GM12865 (cell line): Measurements from ENCODE around the gene SPATA13.
"Not testable (repeated sequence)": the region's sequence is repeated elsewhere in the genome, so short reads cannot be mapped to it uniquely, and the experiment has no call there.

ENCODE experiments used
- DNase-seq: peaks from one replicate; pipeline ENCODE4 v3.0.0; 2010; ENCODE audit warnings: low read depth
- H3K4me3 ChIP-seq: 2 replicates; pipeline ENCODE4 v1.5.1; 2011; ENCODE audit warnings: mild to moderate bottlenecking, low read depth, low read length, control low read depth
- TF ChIP-seq, protein P1 (sequence below): IDR thresholded peaks from 2 replicates; pipeline ENCODE4 v1.5.1; 2011; ENCODE audit warnings: low read length, control low read depth, low read depth, inconsistent platforms; ENCODE audit not compliant: insufficient read depth; ENCODE audit errors: missing control alignments

Gene SPATA13

DNA sequence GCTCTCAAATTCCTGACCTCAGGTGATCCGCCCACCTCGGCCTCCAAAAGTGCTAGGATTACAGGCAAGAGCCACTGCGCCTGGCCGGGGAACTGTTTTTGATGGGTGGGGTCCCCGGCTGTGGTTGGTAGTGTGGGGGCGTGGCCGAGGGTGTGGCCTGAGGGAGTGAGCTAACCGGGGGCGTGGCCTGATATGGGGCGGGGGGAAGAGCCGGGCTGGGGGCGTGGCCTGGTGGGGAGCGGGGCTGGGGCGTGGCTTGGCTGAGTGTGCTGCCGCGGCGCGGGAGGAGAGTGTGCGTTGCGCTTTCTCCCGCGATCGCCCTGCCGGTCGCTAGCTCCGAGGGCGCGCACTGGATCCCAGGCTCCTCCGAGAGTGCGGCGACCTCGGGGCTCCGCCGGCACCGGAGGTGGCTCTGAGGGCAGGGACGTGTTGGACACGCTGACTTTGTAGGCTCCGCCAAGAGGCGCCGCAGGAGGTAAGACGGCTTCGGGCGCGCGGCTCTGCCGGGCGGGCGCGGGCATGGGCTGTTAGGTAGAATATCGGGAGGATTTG, at the start of gene SPATA13:
Gene SPATA13, plus strand, starts transcription at position 263 of the 552 bp plus-strand sequence. CDS start 62,210 bp downstream, outside the sequence.
- TF ChIP-seq, protein P1, sequence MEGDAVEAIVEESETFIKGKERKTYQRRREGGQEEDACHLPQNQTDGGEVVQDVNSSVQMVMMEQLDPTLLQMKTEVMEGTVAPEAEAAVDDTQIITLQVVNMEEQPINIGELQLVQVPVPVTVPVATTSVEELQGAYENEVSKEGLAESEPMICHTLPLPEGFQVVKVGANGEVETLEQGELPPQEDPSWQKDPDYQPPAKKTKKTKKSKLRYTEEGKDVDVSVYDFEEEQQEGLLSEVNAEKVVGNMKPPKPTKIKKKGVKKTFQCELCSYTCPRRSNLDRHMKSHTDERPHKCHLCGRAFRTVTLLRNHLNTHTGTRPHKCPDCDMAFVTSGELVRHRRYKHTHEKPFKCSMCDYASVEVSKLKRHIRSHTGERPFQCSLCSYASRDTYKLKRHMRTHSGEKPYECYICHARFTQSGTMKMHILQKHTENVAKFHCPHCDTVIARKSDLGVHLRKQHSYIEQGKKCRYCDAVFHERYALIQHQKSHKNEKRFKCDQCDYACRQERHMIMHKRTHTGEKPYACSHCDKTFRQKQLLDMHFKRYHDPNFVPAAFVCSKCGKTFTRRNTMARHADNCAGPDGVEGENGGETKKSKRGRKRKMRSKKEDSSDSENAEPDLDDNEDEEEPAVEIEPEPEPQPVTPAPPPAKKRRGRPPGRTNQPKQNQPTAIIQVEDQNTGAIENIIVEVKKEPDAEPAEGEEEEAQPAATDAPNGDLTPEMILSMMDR, result no peak
- peak within 1 kb of the TSS; percentile 76 for H3K4me3 ChIP-seq
- DNase-seq, result peak; percentile 93

DNA sequence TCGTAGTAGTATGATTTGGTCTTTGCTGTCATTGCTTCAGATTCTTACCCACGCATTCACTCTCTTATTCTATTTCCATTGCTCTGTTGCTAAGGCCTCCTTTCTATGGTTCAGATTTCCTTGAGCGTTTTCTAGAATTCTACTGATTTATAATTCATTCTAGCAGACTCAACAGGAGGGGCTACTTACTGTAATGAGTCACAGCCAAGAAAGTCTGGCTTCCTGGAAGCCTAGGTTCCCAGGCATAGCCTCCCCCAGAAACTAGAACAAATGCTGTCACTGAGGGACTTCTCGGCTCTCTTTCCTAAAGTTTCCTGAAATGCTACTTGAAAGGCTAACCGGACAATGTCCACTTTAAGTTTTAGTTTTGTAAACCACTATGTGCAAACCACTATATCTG, 47.7 kb upstream of the SPATA13 start:
- TF ChIP-seq, protein P1, result no peak
- no peak for DNase-seq
- no peak overlapping the region for H3K4me3 ChIP-seq

DNA sequence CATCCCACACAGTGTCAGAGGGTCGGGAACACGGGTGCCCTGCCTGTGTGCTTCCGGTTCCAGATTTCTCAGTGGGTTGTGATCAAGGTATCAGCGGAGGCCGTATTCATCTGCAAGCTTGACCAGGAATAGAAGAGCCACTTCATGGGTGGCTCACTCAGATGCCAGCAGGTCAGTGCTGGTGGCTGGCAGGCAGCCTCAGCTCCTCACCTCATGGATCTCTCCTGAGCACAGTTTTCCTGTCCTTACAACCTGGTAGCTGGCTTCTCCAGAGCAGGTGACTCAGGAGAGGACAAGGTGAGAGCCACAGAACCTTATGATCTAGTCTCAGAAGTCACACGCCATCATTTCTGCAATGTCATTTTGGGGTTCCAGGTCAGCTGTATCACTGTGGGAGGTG, 44.8 kb upstream of the SPATA13 start:
- H3K4me3 ChIP-seq, result no peak overlapping the region
- TF ChIP-seq, protein P1, result no peak
- DNase-seq, result no peak

DNA sequence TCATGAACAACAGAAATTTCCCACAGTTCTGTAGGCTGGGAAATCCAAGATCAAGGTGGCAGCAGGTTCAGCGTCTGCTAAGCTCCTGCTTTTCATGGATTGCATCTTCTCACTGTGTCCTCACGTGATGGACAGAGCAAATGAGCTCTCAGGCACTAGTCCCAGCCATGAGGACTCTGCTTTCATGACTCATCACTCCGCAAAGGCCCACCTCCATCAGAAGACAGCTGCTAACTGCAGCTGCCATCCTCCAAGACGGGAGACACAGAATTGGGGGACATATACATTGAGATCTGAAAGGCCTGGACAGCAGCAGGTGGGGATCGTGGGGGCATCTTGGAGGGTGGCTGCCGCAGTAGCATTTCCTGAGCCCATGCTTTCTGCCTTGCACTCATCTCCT, 44.4 kb upstream of the SPATA13 start:
- no peak overlapping the region for H3K4me3 ChIP-seq
- DNase-seq, result no peak

DNA sequence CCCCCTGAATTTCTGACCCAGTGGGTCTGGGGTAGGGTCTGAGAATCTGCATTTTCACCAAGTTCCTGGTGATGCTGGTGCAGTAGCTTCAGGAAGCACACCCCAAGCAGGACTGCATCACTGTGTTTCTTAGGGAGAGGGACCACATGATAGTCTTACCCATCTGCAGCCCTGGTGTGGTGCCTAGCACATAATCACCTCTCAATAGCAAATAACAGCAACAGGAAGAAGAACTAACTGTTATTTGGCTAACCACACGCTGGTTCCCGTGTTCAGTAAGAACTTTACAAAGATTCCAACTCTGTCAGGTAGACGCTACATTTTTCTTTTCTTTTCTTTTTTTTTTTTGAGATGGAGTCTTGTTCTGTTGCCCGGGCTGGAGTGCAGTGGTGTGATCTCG, 41.9 kb upstream of the SPATA13 start:
- no peak for DNase-seq
- H3K4me3 ChIP-seq, result no peak overlapping the region
- TF ChIP-seq, protein P1, result no peak

More for the DNA sequence above, 44.4 kb upstream of the SPATA13 start:
- TF ChIP-seq, protein P1, result no peak

DNA sequence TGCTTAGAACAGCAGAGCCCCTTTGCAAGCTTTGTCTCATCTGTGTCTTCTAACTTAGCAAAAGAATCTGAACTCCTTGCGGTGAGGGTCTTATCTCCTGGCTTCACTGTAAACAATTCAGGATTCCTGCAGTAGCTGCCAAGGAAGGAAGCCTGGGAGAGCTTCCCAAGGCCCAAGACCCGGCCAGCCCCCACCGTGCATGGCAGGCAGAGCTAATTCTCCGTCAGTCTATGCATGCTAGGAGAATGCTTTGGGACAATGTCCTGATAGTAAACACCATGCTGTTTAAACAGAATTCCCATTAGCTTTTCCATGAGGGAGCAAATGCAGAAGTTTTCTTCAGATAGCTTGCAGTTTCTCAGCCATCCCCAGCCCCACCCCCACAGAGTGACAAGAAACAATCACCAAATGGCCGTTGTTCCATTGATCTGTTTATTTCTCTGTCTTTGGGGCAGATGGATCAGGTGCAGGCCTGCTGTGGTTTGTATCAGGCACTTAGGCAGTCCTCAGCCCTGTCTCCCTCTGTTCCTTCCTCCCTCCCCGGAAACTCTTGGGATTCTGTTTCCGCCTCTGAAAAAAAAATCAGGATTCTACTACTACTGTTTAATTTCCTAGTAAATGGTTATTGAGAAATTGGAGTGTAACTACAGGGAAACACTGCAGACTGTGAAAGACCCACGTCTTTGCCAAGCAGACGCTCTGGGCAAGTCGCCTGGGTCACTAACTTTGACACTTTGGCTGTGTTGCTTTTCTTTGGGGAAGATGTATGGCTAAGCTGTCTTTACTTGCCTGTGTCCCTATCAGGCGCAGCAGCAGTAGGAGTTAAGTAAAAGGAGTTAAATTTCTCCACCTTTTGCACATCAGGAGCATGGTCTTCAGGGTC, 40.7 kb upstream of the SPATA13 start:
- no peak for DNase-seq
- TF ChIP-seq, protein P1, result no peak
- no peak overlapping the region for H3K4me3 ChIP-seq

DNA sequence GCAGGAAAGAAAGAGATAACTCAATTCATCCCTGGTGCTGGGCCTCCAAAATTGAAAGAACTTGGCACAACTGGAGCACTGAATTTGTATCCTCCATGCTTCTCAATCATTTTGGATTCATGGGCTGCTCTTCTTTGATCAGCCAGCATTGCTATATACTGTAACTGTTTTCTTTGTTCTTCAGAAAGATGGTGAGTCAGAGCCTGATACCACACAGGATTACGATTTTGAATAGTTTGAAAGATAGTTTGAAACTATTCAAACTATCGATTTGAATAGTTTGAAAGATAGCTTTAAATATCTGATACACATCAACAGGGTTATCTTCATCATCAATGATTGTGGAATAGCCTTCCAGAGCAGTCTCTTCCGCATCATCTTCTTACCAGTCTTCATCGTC, 38.5 kb upstream of the SPATA13 start:
- DNase-seq, H3K4me3 ChIP-seq: not testable (repeated sequence)
